Body of pancreas (tissue), 4 donors: ENCODE results near the gene CGN. TPM values are rescaled to one million over a fixed set of nuclear protein-coding genes. Genes with fewer than 3 reads are reported as not detected.

ENCODE experiments used
- ATAC-seq: fragments of 150-250 bp; one replicate; pipeline ENCODE4 v1.9.1; 2016
- DNase-seq, 4 donors: peaks; one replicate each; pipeline ENCODE4 v3.0.0-alpha.2; 2019
- H3K27ac ChIP-seq, 4 donors: fragments of 200-600 bp; sonication (generic); 1 replicate in 3 of 4; 2 replicates in 1 of 4; pipeline versions ENCODE4 v1.5.1 to v1.6.1; 2016 to 2019; ENCODE audit warnings: mild to moderate bottlenecking in 1 of 4, mixed read lengths in 1 of 4, moderate library complexity in 1 of 4
- H3K27me3 ChIP-seq, 2 donors: fragments of 200-600 bp; sonication (generic); one replicate each; pipeline ENCODE4 v1.6.0; 2016; ENCODE audit warnings: mild to moderate bottlenecking in 1 of 2
- H3K36me3 ChIP-seq, 2 donors: fragments of 200-600 bp; sonication (generic); replicated peaks in 1 of 2; 2 replicates each; pipeline ENCODE4 v1.5.1; 2016; ENCODE audit warnings: low read depth in 2 of 2; ENCODE audit not compliant: insufficient read depth in 1 of 2
- H3K4me1 ChIP-seq: fragments of 200-600 bp; sonication (generic); one replicate; pipeline ENCODE4 v1.6.0; 2016
- H3K4me3 ChIP-seq, 2 donors: fragments of 200-600 bp; sonication (generic); 1 replicate in 1 of 2; 2 replicates in 1 of 2; pipeline ENCODE4 v1.5.1; 2016 to 2019
- H3K9me3 ChIP-seq, 3 donors: fragments of 200-600 bp; sonication (generic); 1 replicate in 2 of 3; 2 replicates in 1 of 3; pipeline ENCODE4 v1.5.1; 2016
- POLR2A ChIP-seq, 3 donors: fragments of 450-650 bp; IDR thresholded peaks; one replicate each; pipeline ENCODE4 v1.6.1; 2016; ENCODE audit warnings: antibody characterized with exemption in 3 of 3, mild to moderate bottlenecking in 2 of 3
- WGBS, 2 donors: methylation state at CpG; one replicate each; pipeline ENCODE4 v1.1.5; 2017; 5-methylcytosine and 5-hydroxymethylcytosine counted together
- intact Hi-C: fragments of 100-400 bp; cut with DNase I; formaldehyde crosslinking; loops from one replicate; pipeline ENCODE4 v1.15.1; 2023
- total RNA-seq, 2 donors: library from RNA; depleted of rRNA; stranded (reverse); fragments of >200 nt; gene quantifications; one replicate each; pipeline ENCODE4 v1.1.0, GENCODE V29; 2016
- TF ChIP-seq, protein P1 (sequence below), 7 experiments: fragments of 450-650 bp in 4 of 7; fragments of 200-600 bp in 3 of 7; sonication (generic) in 3 of 7; IDR thresholded peaks; one replicate each; pipeline ENCODE4 v1.5.1; 2016 to 2019; ENCODE audit warnings: antibody characterized with exemption in 7 of 7

The CGN gene
- total RNA-seq, 2 donors from 2014 or later = 31.0 to 42.8 TPM

GRCh38 chr1:151509350-151510019 is 1.7 kb upstream of the CGN start:
- Histone ChIP-seq H3K4me1 (peaks cover 34% of the 10 kb centered on the region), H3K9me3 (no peaks in the 10 kb centered on the region), H3K4me3 (no peak overlapping the region), H3K27me3 (no peaks in the 10 kb centered on the region), H3K27ac (no peak overlapping the region), H3K36me3 (no peaks in the 10 kb centered on the region)
- ATAC-seq (no peak), DNase-seq (no peak)
- intact Hi-C loops = no loop called here
- no peak for TF ChIP-seq POLR2A (IDR thresholded peaks at IDR 0.05)
- TF ChIP-seq, protein P1, sequence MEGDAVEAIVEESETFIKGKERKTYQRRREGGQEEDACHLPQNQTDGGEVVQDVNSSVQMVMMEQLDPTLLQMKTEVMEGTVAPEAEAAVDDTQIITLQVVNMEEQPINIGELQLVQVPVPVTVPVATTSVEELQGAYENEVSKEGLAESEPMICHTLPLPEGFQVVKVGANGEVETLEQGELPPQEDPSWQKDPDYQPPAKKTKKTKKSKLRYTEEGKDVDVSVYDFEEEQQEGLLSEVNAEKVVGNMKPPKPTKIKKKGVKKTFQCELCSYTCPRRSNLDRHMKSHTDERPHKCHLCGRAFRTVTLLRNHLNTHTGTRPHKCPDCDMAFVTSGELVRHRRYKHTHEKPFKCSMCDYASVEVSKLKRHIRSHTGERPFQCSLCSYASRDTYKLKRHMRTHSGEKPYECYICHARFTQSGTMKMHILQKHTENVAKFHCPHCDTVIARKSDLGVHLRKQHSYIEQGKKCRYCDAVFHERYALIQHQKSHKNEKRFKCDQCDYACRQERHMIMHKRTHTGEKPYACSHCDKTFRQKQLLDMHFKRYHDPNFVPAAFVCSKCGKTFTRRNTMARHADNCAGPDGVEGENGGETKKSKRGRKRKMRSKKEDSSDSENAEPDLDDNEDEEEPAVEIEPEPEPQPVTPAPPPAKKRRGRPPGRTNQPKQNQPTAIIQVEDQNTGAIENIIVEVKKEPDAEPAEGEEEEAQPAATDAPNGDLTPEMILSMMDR (IDR thresholded peaks at IDR 0.05) = no peak
- WGBS, 2 donors = 82 to 86% methylated on average over 15 of the region's 15 CpGs

GRCh38 chr1:151510020-151510405 is 1.2 kb upstream of the CGN start:
- H3K27me3 ChIP-seq = no peaks in the 10 kb centered on the region
- intact Hi-C loops = no loop called here
- TF ChIP-seq, protein P1 (IDR thresholded peaks at IDR 0.05) = no peak
- TF ChIP-seq POLR2A (IDR thresholded peaks at IDR 0.05) = no peak
- H3K27ac ChIP-seq = peak overlapping the region in 1 of 4 donors; percentile 91
- H3K4me3 ChIP-seq = no peak overlapping the region
- 35 to 52% methylated on average over 8 to 9 of the region's 9 CpGs for WGBS, 2 donors
- DNase-seq (no peak), ATAC-seq (no peak)
- H3K36me3 ChIP-seq = no peaks in the 10 kb centered on the region
- no peaks in the 10 kb centered on the region for H3K9me3 ChIP-seq
- peaks cover 39% of the 10 kb centered on the region for H3K4me1 ChIP-seq

GRCh38 chr1:151510614-151510956 is 602 bp upstream of the CGN start:
- Histone ChIP-seq H3K27me3 (no peaks in the 10 kb centered on the region), H3K36me3 (no peaks in the 10 kb centered on the region), H3K4me3 (peak overlapping the region in 1 of 2 donors; percentile 86), H3K9me3 (no peaks in the 10 kb centered on the region), H3K4me1 (peaks cover 45% of the 10 kb centered on the region), H3K27ac (peak overlapping the region; percentile 91 to 100 (median 96))
- ATAC-seq (no peak), DNase-seq (no peak)
- intact Hi-C loops = no loop called here
- no peak for TF ChIP-seq POLR2A (IDR thresholded peaks at IDR 0.05)
- TF ChIP-seq, protein P1 (IDR thresholded peaks at IDR 0.05) = no peak
- 5% methylated on average over 10 of the region's 10 CpGs for WGBS, 2 donors

- Histone ChIP-seq H3K9me3 (no peaks in the 10 kb centered on the region), H3K36me3 (no peaks in the 10 kb centered on the region), H3K27ac (peak overlapping the region; percentile 91 to 100 (median 96)), H3K4me1 (peaks cover 56% of the 10 kb centered on the region), H3K4me3 (peak overlapping the region; percentile 64 to 86), H3K27me3 (no peaks in the 10 kb centered on the region)
- peak; percentile 11 for ATAC-seq
- peak; percentile 66 to 75 (median 74) for DNase-seq
- intact Hi-C loops = no loop called here
- 1 to 4% methylated on average over 7 to 23 of the region's 23 CpGs for WGBS, 2 donors
- TF ChIP-seq, protein P1 (IDR thresholded peaks at IDR 0.05) = peak in 4 of 7 experiments; percentile 6 to 40 (median 22)
- TF ChIP-seq POLR2A (IDR thresholded peaks at IDR 0.05) = peak in 2 of 3 donors; percentile 39 to 45
These were observed 539 bp downstream of the CGN start for GRCh38 chr1:151511636-151512215.
